ENCODE measurements around the gene TMEM184B.

DNA sequence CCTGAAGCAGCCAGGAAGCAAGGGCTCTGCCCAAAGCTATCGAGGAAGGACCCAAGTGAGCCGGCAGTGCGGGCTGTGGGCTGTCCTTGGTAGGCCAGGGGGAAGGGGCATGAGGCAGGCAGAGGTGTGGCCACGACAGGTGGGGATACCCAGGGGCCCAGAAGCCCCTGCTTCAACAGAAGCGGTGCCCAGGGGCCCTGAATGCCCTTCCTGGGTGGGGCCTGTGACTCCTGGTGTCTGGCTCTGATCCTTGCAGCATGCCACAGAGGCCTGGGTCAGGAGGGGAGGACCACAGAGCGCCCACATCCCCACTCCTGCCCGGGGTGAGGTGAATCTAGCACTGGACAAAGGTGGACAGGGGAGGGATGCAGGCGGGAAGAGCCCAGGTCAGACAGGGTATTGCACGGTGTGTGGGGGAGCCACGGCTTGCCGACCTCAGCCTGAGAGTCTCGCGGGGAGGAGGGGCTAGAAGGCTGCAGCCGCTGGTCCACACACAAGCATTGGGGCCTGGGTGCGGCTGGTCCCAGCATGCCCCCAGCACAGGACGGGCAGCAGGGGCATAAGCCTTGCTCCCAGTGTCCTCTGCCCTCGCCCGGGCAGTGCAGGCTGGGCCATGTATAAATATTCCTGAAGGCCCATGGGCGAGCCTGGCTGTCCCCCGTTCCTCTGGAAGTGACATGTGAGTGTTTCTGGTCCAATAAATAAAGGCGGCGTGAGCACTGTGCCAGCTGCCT is 52.0 kb downstream of the TMEM184B start:
- TF ChIP-seq, protein P1, sequence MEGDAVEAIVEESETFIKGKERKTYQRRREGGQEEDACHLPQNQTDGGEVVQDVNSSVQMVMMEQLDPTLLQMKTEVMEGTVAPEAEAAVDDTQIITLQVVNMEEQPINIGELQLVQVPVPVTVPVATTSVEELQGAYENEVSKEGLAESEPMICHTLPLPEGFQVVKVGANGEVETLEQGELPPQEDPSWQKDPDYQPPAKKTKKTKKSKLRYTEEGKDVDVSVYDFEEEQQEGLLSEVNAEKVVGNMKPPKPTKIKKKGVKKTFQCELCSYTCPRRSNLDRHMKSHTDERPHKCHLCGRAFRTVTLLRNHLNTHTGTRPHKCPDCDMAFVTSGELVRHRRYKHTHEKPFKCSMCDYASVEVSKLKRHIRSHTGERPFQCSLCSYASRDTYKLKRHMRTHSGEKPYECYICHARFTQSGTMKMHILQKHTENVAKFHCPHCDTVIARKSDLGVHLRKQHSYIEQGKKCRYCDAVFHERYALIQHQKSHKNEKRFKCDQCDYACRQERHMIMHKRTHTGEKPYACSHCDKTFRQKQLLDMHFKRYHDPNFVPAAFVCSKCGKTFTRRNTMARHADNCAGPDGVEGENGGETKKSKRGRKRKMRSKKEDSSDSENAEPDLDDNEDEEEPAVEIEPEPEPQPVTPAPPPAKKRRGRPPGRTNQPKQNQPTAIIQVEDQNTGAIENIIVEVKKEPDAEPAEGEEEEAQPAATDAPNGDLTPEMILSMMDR (IDR thresholded peaks at IDR 0.05), result no peak
- TF ChIP-seq, protein P2, sequence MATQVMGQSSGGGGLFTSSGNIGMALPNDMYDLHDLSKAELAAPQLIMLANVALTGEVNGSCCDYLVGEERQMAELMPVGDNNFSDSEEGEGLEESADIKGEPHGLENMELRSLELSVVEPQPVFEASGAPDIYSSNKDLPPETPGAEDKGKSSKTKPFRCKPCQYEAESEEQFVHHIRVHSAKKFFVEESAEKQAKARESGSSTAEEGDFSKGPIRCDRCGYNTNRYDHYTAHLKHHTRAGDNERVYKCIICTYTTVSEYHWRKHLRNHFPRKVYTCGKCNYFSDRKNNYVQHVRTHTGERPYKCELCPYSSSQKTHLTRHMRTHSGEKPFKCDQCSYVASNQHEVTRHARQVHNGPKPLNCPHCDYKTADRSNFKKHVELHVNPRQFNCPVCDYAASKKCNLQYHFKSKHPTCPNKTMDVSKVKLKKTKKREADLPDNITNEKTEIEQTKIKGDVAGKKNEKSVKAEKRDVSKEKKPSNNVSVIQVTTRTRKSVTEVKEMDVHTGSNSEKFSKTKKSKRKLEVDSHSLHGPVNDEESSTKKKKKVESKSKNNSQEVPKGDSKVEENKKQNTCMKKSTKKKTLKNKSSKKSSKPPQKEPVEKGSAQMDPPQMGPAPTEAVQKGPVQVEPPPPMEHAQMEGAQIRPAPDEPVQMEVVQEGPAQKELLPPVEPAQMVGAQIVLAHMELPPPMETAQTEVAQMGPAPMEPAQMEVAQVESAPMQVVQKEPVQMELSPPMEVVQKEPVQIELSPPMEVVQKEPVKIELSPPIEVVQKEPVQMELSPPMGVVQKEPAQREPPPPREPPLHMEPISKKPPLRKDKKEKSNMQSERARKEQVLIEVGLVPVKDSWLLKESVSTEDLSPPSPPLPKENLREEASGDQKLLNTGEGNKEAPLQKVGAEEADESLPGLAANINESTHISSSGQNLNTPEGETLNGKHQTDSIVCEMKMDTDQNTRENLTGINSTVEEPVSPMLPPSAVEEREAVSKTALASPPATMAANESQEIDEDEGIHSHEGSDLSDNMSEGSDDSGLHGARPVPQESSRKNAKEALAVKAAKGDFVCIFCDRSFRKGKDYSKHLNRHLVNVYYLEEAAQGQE (IDR thresholded peaks at IDR 0.05; ENCODE audit: insufficient read depth in 1 of 2, low read depth in 2 of 2, low read length in 1 of 2), result no peak

Measured in Panc1 (cell line).